Panc1 (cell line): ENCODE data around the gene ACOX3. TPM values are rescaled to one million over a fixed set of nuclear protein-coding genes. Genes with fewer than 3 reads are reported as not detected.
A peak's percentile ranks its signal among the peaks of the same experiment; 100 is the strongest.

Experiments
- ATAC-seq: fragments of 200-7000 bp; cut with Tn5 transposase; 2 replicates; pipeline ENCODE4 v1.9.1; 2020; ENCODE audit warnings: mild to moderate bottlenecking, moderate library complexity
- BruUV-seq: library from RNA; stranded (reverse); fragments of 400-500 nt; replicated peaks from 2 replicates; lab custom pipeline; 2021; lab: Mats Ljungman, UMichigan
- CTCF ChIA-PET: fragments of 300-600 bp; sonication (Branson Sonifier 250); formaldehyde crosslinking; loops from one replicate; lab custom pipeline; 2022; ENCODE audit warnings: antibody characterized with exemption; lab: Charles Lee
- POLR2A ChIA-PET: fragments of 300-600 bp; sonication (Branson Sonifier 250); formaldehyde crosslinking; loops from one replicate; lab custom pipeline; 2022; ENCODE audit warnings: antibody characterized with exemption; lab: Charles Lee
- DNase-seq: peaks from one replicate; pipeline ENCODE4 v3.0.0-alpha.2; 2010; ENCODE audit warnings: low read depth, low spot score
- H3K27ac ChIP-seq: 2 replicates; pipeline ENCODE4 v1.5.1; 2011; ENCODE audit warnings: mild to moderate bottlenecking, low read length, inconsistent platforms
- H3K27me3 ChIP-seq: fragments of 200-500 bp; sonication (Bioruptor generic); 2 replicates; pipeline ENCODE4 v1.6.0; 2014; ENCODE audit warnings: low read length, inconsistent platforms; ENCODE audit not compliant: control insufficient read depth, insufficient read depth
- H3K36me3 ChIP-seq: fragments of 200-500 bp; sonication (Bioruptor generic); 2 replicates; pipeline ENCODE4 v1.5.1; 2014; ENCODE audit warnings: inconsistent platforms, mild to moderate bottlenecking, low read length, moderate library complexity; ENCODE audit not compliant: control insufficient read depth, insufficient read depth
- H3K4me1 ChIP-seq: 2 replicates; pipeline ENCODE4 v1.5.1; 2011; ENCODE audit warnings: inconsistent platforms, mild to moderate bottlenecking, low read length, moderate library complexity; ENCODE audit not compliant: control insufficient read depth, insufficient read depth
- H3K4me3 ChIP-seq, 2 experiments: 2 replicates each; pipeline ENCODE4 v1.5.1; 2011 to 2012; ENCODE audit warnings: low read depth in 2 of 2, low read length in 2 of 2, mild to moderate bottlenecking in 2 of 2, inconsistent platforms in 1 of 2, moderate library complexity in 1 of 2
- H3K9me3 ChIP-seq: fragments of 200-500 bp; sonication (Bioruptor generic); 2 replicates; pipeline ENCODE4 v1.5.1; 2014; ENCODE audit warnings: low read depth, mild to moderate bottlenecking, inconsistent platforms, low read length, moderate library complexity; ENCODE audit not compliant: control insufficient read depth, insufficient read depth
- POLR2AphosphoS5 ChIP-seq: IDR thresholded peaks from 2 replicates; pipeline ENCODE4 v1.6.1; 2012; ENCODE audit warnings: mild to moderate bottlenecking, low read depth, low read length, moderate library complexity
- SIN3A ChIP-seq: IDR thresholded peaks from 2 replicates; pipeline ENCODE4 v1.6.1; 2012; ENCODE audit warnings: low read depth, mild to moderate bottlenecking, low read length, moderate library complexity, borderline replicate concordance; ENCODE audit not compliant: insufficient read depth
- TCF7L2 ChIP-seq: IDR thresholded peaks from 2 replicates; pipeline ENCODE4 v1.6.1; 2011; ENCODE audit warnings: mild to moderate bottlenecking, low read depth, low read length, inconsistent platforms
- in situ Hi-C: cut with HindIII; loops from 2 replicates; pipeline ENCODE4 v1.10.0; 2016; ENCODE audit warnings: low sequenced_read_pairs, low pct_unique_long_range_greater_than_20kb
- intact Hi-C: fragments of 100-400 bp; cut with micrococcal nuclease; formaldehyde crosslinking; loops from one replicate; pipeline ENCODE4 v1.10.0; 2022; ENCODE audit not compliant: unreplicated experiment
- total RNA-seq: library from RNA; stranded (reverse); gene quantifications from one replicate; pipeline ENCODE4 v1.2.1, GENCODE V29; 2021; ENCODE audit not compliant: unreplicated experiment
- TF ChIP-seq, protein P1 (sequence below): fragments of 450-650 bp; IDR thresholded peaks from 2 replicates; pipeline ENCODE4 v1.5.1; 2017; ENCODE audit warnings: mild to moderate bottlenecking
- TF ChIP-seq, protein P2 (sequence below), 2 experiments: IDR thresholded peaks; 2 replicates each; pipeline ENCODE4 v1.6.1; 2011 to 2012; ENCODE audit warnings: low read depth in 2 of 2, control low read depth in 1 of 2, low read length in 1 of 2, mild to moderate bottlenecking in 1 of 2, moderate library complexity in 1 of 2; ENCODE audit not compliant: insufficient read depth in 1 of 2

ACOX3 gene
- total RNA-seq, 1 experiment from 2014 or later, result 15.4 TPM

DNA sequence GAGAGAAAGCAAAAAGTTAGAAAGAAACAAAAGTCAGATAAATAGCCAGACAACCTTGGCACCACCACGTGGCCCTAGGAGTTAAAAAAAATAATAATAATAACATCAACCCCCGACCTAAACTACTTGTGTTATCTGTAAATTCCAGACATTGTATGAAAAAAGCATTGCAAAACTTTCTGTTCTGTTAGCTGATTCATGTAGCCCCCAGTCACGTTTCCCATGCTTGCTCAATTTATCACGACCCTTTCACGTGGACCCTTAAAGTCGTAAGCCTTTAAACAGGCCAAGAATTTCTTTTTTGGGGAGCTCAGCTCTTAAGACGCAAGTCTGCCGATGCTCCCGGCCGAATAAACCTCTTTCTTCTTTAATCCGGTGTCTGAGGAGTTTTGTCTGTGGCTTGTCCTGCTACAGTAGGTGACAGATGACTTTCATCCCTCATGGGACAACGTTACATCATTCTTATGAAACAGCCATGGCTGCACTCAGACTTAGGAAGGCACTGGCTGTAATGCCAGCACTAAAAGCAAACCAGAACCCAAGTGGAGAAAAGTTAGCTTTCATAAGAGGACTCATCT is 520 bp downstream of the ACOX3 start:
- no peaks in the 10 kb centered on the region for H3K9me3 ChIP-seq
- POLR2A ChIA-PET, result no interaction called here
- intact Hi-C loops (no loop called here), in situ Hi-C loops (no loop called here)
- H3K27ac ChIP-seq, result peak overlapping the region; percentile 94
- TF ChIP-seq, protein P1, sequence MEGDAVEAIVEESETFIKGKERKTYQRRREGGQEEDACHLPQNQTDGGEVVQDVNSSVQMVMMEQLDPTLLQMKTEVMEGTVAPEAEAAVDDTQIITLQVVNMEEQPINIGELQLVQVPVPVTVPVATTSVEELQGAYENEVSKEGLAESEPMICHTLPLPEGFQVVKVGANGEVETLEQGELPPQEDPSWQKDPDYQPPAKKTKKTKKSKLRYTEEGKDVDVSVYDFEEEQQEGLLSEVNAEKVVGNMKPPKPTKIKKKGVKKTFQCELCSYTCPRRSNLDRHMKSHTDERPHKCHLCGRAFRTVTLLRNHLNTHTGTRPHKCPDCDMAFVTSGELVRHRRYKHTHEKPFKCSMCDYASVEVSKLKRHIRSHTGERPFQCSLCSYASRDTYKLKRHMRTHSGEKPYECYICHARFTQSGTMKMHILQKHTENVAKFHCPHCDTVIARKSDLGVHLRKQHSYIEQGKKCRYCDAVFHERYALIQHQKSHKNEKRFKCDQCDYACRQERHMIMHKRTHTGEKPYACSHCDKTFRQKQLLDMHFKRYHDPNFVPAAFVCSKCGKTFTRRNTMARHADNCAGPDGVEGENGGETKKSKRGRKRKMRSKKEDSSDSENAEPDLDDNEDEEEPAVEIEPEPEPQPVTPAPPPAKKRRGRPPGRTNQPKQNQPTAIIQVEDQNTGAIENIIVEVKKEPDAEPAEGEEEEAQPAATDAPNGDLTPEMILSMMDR, result no peak
- no peak for TF ChIP-seq TCF7L2
- TF ChIP-seq, protein P2, sequence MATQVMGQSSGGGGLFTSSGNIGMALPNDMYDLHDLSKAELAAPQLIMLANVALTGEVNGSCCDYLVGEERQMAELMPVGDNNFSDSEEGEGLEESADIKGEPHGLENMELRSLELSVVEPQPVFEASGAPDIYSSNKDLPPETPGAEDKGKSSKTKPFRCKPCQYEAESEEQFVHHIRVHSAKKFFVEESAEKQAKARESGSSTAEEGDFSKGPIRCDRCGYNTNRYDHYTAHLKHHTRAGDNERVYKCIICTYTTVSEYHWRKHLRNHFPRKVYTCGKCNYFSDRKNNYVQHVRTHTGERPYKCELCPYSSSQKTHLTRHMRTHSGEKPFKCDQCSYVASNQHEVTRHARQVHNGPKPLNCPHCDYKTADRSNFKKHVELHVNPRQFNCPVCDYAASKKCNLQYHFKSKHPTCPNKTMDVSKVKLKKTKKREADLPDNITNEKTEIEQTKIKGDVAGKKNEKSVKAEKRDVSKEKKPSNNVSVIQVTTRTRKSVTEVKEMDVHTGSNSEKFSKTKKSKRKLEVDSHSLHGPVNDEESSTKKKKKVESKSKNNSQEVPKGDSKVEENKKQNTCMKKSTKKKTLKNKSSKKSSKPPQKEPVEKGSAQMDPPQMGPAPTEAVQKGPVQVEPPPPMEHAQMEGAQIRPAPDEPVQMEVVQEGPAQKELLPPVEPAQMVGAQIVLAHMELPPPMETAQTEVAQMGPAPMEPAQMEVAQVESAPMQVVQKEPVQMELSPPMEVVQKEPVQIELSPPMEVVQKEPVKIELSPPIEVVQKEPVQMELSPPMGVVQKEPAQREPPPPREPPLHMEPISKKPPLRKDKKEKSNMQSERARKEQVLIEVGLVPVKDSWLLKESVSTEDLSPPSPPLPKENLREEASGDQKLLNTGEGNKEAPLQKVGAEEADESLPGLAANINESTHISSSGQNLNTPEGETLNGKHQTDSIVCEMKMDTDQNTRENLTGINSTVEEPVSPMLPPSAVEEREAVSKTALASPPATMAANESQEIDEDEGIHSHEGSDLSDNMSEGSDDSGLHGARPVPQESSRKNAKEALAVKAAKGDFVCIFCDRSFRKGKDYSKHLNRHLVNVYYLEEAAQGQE (IDR thresholded peaks at IDR 0.05; ENCODE audit: insufficient read depth in 1 of 2, low read depth in 2 of 2, low read length in 1 of 2), result no peak
- TF ChIP-seq POLR2AphosphoS5, result no peak
- TF ChIP-seq SIN3A, result no peak
- H3K36me3 ChIP-seq, result peaks cover 10% of the 10 kb centered on the region; the same call in 1 of the 2 replicates
- DNase-seq (no peak), ATAC-seq (peak; percentile 66)
- TSS peak; percentile 96 for BruUV-seq
- no peaks in the 10 kb centered on the region for H3K27me3 ChIP-seq
- H3K4me1 ChIP-seq, result peaks cover 14% of the 10 kb centered on the region
- CTCF ChIA-PET, result no interaction called here
- peak overlapping the region; percentile 91 to 97 for H3K4me3 ChIP-seq

DNA sequence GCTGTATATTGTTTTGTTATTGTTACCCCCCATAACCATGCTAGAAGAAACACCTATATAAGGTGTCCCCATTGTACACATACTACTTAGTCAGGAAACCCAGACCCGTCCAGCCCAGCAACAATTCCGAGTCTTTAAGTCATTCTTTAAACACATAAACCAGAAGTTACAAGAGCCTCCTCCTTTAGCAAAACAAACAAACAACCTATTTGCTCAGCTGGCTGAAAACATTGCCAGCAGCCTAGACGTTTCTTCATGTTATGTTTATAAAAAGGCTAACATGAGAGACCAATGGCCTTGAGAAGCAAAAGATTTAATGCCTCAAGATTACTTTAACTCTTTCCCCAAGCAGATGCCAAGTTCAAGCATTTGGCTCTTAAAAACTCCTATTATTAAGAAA is 1.4 kb downstream of the ACOX3 start:
- Histone ChIP-seq H3K4me1 (peaks cover 14% of the 10 kb centered on the region), H3K27ac (no peak overlapping the region), H3K4me3 (no peak overlapping the region; a peak in 2 of 4 replicates), H3K9me3 (no peaks in the 10 kb centered on the region), H3K27me3 (no peaks in the 10 kb centered on the region), H3K36me3 (peaks cover 10% of the 10 kb centered on the region; the same call in 1 of the 2 replicates)
- ChIA-PET POLR2A (no interaction called here), CTCF (no interaction called here)
- in situ Hi-C loops (no loop called here), intact Hi-C loops (no loop called here)
- BruUV-seq, result no TSS peak
- DNase-seq (no peak), ATAC-seq (no peak)
- TF ChIP-seq POLR2AphosphoS5, result no peak
- TF ChIP-seq, protein P1, result no peak
- no peak for TF ChIP-seq TCF7L2
- TF ChIP-seq, protein P2 (IDR thresholded peaks at IDR 0.05; ENCODE audit: insufficient read depth in 1 of 2, low read depth in 2 of 2, low read length in 1 of 2), result no peak
- TF ChIP-seq SIN3A, result no peak
